CD4-positive, alpha-beta T cell treated with Interleukin-17A for 1 hour (primary cell): Measurements from ENCODE around the gene HOXA9.
A peak's percentile ranks its signal among the peaks of the same experiment; 100 is the strongest.

ENCODE experiments used
- DNase-seq: peaks from one replicate; pipeline ENCODE4 v3.0.0-alpha.2; 2020

HOXA9 gene

GRCh38 chr7:27141137-27141922 lies 24.0 kb downstream of the HOXA9 start:
- DNase-seq, result no peak

- no peak for DNase-seq
Measured at GRCh38 chr7:27140126-27140857, 25.0 kb downstream of the HOXA9 start.

DNA sequence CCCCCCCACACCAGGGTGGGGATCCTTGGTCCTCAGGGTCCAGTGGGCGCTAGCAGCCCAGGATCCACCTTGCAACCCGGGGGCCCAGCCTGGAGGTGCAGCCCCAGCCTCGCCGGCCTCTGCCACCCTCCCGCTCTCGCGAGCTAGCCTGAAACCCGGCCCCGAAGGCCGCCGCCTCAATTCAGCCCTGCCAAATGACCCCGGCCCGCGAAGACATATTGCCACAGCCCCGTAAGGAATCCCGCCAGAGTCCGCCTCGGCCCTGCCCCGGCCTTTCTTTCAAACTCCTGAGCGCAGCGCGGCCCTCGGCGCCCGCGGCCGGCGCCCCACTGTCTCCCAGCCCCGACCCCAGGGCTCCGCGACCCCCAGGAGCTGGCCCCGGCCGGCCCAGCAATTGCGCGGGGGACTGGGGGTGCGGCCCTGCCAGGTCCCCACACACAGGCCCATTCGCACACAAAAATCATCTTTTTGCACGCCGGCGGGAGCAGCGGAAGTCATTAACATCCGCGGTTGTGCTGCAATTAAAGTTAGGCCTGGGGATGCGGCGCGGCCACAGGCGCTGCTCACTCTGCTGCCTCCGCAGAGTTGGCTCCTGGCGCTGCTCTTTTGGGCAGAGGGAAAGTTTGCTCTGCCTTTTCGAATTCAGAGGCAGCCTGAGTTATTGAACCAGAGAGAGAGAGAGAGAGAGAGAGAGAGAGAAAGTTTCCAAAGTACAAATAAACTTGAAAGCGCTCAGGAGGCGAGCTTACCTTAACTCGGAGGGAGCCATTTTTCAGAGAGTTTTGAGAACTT lies 25.8 kb downstream of the HOXA9 start:
- DNase-seq, result no peak

- no peak for DNase-seq
Measured at GRCh38 chr7:27138985-27139333, 26.4 kb downstream of the HOXA9 start.

DNA sequence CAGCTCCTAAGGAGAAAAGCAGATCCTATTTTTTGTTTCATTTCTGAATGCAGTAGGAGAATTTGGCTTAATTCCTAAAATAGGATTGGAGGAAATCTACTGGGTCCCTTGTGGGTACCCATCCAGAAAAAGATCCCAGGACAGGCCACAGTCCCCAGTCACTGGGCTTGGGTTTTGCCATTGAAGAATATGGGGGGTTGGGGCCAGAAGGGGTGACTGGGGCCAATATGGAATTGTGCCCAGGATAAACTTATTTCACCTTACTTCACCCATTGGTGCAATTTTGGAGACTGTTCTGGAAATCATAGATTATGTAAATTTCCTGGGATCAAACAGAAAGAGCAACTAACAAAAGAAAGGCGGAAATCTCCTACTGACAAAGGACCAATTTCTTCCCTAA lies 26.9 kb downstream of the HOXA9 start:
- no peak for DNase-seq

GRCh38 chr7:27137640-27138315 lies 27.6 kb downstream of the HOXA9 start:
- DNase-seq, result no peak

GRCh38 chr7:27134392-27134791 lies 30.9 kb downstream of the HOXA9 start:
- DNase-seq, result no peak

DNA sequence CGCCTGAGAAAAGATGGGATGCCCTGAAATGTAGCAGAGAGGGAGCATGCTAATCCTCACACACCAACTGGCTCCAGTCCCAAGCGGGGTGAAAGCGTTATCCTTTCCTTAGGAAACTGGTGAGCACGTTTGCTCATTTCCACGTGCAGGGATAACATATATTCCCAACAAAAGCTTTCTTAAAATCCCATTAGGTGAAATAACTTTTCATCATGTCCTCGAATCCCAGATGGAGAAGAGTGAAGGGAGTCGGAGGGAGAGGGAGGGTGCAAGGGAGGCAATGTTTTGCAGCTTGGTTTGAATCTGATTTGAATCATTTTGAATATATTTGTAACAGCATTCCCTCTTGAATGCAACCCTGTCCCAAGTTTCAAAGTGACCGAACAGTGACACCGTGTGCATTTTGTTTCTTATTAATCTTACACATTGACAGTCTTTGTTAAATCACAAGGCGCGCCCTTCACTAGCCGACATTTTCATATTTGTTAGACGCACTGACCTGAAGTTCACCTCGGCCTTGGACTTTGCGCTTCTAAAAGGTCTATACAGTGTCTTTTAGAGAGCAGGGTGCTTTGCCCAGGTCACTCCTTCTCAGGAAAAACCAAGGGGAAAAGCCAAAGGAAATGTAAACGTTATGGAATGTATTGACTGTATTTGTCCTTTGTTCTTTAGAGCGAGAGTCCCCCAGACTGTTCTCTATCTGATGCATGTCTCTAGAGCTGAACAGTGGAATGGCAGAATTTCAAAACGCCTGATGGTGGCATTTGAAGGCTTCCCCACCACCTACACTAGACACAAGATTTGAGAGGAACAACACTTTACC lies 31.7 kb downstream of the HOXA9 start:
- no peak for DNase-seq

DNA sequence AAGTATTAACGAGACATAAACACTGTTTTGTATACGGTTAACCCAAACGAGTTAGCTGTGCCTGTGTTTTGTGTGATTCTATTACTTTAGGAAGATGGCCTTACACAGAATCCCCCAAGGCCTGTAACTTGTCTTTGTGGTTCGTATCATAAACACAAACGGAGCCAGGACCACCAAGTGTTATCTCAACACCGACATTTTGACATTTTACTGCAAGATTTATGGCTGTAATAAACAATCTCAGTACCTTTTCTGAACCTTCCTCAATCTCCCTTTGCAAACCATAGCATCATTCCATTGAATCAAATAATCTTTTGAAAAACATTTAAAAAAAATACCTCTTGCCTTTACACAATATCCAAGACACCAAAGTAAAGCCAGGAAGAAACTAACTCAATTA lies 32.4 kb downstream of the HOXA9 start:
- no peak for DNase-seq

- DNase-seq, result no peak
Measured at GRCh38 chr7:27132214-27132613, 33.1 kb downstream of the HOXA9 start.

DNA sequence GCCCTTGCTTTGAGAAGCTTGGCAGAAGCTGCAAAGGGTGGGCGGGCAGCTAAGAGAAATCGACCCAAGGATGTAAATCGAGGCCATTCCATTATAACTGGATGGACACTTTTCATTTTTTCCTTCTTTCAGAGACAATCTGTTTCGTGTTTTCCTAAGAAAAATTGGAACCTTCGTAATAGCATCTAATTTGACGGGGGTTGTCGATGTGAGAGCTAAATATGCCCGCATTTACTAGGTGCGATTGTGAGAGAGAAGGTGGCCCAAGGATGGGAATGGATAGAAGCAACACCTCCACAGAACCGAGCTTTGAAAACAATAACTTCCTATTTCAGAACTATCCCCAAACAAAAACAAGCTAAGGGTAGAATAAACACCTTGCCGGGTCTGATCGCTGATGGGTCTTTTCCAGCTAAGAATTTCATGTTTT lies 33.9 kb downstream of the HOXA9 start:
- DNase-seq, result no peak

- peak; percentile 78 for DNase-seq
Measured at GRCh38 chr7:27130540-27131389, 34.6 kb downstream of the HOXA9 start, which contains the start of gene HOXA4. TSS of gene HOXA4 (minus strand) at chr7:27130757. CDS start at chr7:27130733, 24 bp downstream.

DNA sequence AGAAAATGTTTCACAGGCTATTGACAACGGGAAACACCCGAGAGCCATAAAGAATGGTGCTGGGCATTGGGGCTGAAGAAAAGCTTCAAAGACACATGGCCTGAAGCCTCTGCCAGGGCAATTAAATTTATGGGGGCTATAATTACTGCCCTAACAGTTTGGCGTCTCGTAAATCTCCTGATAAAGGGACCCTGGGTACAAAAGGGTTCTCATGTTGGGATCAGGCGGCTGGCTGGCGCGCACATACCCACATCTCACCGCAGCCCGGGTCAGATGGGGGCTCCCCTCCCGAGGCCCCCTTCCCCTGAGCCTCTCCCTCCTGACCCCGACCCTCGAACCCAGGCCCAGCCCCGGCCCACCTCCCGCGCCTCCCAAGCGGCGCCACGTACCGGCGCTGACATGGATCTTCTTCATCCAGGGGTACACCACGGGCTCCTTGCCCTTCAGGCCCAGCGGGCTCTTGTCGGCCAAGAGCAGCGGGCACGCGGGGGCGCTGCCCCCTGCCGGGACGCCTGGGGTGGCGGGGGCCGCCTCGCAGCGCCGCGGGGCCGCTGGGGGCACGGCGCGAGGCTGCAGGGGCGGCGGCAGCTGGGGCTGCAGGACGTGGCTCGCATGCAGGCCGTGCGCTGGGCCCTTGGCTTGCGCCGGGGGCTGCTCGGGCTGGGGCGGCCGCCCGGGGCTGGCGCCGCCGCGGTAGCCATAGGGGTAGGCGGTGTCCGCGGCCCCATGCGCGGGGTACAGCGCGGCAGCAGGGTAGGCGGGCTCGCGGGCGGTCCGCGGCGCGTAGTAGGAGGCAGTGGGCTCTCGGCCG lies 35.4 kb downstream of the HOXA9 start:
- no peak for DNase-seq

GRCh38 chr7:27128776-27129728 lies 36.3 kb downstream of the HOXA9 start:
- no peak for DNase-seq

GRCh38 chr7:27128034-27128433 lies 37.3 kb downstream of the HOXA9 start:
- no peak for DNase-seq

DNA sequence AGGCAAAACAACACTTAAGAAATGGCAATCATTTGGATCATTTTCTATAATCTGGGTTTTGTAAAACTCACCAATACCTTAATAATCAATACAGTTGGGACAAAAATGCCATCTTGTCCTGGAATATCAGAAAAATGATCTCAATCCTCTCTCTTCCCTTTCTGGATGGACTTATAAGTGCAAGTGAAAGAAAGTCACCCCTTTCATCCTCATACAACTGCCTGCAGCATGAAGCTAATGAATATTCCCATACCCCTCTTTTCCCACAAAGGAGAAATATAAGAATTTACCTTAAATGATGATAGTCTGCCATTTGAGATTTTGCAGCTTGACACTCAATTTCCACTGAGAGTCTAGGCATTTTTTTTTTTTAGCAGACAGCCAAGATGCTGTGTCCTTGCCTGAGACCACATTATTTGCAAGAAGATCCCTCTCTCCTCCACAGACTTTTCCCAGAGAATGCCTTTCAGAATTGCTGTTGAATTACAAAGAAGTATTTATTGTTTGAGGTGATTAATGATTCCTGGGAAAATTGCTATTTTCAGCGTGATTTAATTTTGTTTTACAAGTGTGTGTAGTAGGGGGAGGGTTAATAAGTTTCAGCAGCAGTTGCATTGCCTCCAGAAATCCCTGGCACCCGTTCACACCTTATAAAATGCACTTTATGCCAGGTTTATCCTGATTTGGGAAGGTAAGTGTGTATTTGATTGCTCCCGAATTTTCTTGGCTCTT lies 38.6 kb downstream of the HOXA9 start:
- DNase-seq, result no peak

- DNase-seq, result no peak
Measured at GRCh38 chr7:27125986-27126394, 39.3 kb downstream of the HOXA9 start.
